GM12801 (cell line): ENCODE results near the gene RUFY3.

ENCODE experiments used
- TF ChIP-seq, protein P1 (sequence below): IDR thresholded peaks from one replicate; pipeline ENCODE4 v1.5.1; 2011; ENCODE audit warnings: control low read depth; ENCODE audit not compliant: insufficient read length; ENCODE audit errors: extremely low read depth

Gene RUFY3

DNA sequence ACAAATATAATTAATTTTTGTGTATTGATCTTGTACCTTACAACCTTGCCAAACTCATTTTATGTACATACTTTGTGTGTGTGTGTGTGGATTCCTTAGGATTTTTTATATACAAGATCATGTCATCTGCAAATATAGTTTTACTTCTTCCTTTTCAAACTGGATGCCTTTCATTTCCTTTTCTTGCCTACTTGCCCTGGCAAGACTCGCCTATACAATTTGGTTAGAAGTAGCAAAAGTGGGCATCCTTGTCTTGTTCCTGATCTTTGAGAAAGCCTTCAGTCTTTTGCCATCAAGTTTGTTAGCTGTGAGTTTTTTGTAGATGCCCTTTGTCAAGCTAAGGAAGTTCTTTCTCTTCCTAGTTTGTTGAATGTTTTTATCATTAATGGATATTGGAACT is 30.5 kb downstream of the RUFY3 start:
- TF ChIP-seq, protein P1, sequence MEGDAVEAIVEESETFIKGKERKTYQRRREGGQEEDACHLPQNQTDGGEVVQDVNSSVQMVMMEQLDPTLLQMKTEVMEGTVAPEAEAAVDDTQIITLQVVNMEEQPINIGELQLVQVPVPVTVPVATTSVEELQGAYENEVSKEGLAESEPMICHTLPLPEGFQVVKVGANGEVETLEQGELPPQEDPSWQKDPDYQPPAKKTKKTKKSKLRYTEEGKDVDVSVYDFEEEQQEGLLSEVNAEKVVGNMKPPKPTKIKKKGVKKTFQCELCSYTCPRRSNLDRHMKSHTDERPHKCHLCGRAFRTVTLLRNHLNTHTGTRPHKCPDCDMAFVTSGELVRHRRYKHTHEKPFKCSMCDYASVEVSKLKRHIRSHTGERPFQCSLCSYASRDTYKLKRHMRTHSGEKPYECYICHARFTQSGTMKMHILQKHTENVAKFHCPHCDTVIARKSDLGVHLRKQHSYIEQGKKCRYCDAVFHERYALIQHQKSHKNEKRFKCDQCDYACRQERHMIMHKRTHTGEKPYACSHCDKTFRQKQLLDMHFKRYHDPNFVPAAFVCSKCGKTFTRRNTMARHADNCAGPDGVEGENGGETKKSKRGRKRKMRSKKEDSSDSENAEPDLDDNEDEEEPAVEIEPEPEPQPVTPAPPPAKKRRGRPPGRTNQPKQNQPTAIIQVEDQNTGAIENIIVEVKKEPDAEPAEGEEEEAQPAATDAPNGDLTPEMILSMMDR = no peak

DNA sequence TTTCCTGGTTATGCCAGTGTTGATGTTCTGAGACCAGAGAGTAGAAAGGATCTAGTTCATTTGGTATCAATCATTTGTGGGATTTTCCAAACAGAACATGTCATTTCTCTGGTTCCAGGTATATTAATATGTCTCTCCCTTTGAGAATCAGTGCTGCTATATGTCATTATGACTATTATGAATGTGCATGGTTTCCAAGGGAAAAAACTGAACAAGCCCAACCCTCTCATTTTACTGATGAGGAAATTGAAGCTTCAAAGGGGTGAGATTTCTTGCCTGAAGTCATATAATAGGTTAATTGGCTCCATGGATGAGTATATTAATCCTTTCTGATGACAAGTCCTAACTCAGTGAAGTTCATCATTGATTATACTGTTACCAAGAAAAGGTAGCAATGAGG is 31.9 kb downstream of the RUFY3 start:
- TF ChIP-seq, protein P1 = no peak

DNA sequence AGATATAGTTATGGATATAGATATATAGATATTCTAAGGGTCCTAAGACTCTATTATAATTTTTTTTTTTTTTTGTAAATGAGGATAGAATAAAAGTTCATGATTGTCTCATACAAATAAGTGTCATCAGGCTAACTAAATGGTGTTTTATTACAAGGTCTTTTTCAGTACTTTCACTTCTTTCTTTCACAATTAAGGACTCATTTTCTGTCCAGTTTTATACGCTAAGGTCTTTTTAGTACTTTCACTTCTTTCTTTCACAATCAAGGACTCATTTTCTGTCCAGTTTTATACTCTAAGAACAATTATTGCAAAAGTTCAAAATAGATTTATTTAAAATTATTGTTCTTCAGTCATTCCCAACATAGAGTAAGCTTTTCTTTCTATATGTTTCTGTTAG is 32.7 kb downstream of the RUFY3 start:
- TF ChIP-seq, protein P1 = no peak

DNA sequence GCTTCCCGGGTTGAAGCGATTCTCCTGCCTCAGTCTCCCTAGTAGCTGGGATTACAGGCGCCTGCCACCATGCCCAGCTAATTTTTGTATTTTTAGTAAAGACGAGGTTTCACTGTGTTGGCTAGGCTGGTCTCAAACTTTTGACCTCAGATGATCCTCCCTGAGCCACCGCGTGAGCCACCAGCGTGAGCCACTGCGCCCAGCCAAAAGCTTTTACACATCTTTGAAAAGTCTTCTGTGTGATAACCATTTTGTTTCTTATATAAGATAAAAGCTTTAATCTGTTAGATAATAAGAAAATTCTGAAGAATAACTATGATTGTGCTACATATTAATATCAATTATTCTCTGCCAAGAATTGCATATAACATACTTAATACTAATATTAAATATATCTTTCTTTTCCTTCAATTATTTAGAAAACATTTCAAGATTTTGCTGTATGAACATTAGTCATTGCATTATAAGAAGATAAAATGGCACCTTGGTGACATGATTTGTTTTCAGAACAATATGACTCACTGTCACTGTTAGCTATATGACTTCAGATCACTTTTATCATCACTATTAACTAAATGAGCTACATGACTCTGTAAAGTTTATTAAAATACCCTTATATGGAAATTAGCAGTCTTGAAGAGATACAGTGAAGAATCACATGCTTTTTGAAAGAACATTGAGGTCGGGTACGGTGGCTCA is 33.4 kb downstream of the RUFY3 start:
- TF ChIP-seq, protein P1 = no peak

DNA sequence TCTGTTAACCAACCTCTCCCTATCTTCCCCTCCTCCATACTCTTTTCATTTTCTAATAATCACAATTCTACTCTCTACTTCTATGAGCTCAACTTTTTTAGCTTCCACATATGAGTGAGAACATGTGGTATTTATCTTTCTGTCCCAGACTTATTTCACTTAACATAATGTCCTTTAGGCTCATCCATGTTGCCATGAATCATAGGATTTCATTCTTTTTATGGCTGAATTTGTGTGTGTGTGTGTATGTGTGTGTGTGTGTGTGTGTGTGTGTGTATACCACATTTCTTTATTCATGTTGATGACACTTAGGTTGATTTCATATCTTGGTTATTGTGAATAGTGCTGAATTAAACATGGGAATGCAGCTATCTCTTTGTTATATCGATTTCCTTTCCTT is 37.4 kb downstream of the RUFY3 start:
- TF ChIP-seq, protein P1 = no peak

DNA sequence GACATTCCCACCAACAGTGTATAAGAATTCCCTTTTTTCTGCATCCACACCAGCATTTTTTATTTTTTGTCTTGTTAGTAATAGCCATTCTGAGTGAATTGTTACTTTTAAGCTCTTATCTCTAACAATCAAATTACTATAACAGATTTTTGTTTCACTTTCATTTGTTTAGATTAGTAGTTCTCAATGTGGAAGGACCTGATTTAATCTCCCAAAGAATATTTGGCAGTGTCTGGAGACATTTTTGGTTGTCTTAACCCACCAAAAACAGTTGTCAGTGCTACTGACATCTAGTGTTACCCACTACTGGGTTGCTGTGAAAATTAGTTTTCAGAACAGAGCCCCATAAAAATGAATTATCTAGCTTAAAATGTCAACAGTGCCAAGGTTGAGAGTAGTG is 37.9 kb downstream of the RUFY3 start:
- TF ChIP-seq, protein P1 = no peak

DNA sequence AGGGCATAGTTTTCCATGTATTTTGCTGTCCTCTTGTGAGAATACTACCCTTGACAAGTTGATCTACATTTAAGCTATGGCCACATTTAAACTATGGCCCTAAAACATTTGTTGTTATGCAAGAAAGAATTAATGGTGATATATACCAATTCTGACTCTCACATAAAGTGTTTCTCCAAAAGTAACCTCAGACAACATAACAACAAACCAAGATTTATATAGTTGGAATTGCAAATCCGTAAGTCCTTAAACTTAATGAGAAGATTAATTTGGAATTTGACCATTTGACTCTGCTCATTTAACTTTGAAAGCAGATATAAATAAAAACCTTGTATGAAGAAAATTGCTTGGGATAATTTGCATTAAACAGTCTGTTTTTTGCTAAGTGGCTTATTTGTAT is 38.9 kb downstream of the RUFY3 start:
- TF ChIP-seq, protein P1 = no peak

DNA sequence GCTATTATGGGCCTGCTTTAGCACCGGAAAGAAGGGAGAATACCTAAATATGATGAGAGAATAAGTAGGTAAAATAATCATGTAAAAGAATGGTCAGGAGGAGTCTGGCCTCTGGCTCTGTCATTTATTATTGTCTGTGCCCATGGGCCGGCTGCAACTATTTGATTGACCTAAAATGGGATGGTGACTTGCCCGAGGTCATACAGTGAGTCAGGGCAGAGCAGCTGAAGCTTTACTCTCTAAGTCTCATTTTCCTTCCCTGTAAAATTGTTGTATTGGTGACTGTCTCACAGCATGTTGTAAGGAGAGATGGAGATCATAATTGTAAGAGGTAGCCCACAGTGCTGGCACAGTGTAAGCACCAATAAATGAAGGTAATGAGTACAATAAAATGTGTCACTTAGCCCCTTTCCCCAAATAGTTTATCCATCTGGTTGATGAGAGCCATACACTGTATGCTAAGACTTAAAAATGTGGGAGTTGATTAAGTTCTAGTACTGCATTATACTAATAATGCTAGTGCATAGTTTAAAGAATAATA is 39.6 kb downstream of the RUFY3 start:
- TF ChIP-seq, protein P1 = no peak
